HG02943 (cell line): ENCODE results near the gene CTBP2.
"Not testable (repeated sequence)": the region's sequence is repeated elsewhere in the genome, so short reads cannot be mapped to it uniquely, and the experiment has no call there.

Source experiments
- ATAC-seq: cut with Tn5 transposase; IDR thresholded peaks from one replicate; pipeline ENCODE4 v1.9.1; 2021; ENCODE audit warnings: mild to moderate bottlenecking, low read depth, moderate library complexity; ENCODE audit not compliant: unreplicated experiment

CTBP2 gene

DNA sequence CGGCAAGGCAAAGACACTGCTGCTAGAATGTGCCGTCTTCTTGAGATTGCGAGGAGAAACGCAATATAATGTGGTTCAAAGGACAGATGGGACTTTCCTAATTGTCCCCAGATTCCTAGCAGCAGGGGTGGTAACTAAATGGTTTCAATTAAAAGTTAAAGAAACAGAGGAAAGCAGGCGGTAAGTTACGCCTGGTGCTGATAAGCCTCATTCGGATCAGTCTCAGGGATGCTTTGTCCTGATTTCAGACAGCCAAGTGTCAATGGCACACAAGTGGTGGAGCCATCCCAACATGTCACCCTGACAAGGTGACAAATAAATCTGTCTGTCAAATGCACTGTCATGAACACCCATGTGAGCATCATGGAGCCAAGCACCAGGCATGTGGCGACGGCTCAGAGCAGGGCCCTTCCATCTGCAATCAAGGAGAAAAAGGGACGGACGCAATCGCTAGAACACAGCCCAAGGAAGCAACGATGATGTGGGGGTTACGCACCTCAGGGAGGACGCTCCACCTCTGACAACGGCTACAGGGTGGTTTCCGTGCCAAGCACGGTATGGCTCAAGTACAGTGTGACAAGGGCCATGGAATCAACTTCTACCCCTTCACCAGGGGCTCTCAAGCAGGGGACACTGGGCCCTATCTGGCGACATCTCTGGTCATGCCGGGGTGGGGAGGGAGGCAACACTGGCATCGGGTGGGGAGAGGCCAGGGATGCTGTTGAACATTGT lies 66.2 kb downstream of the CTBP2 start:
- no peak for ATAC-seq

- no peak for ATAC-seq
These were observed 67.0 kb downstream of the CTBP2 start for GRCh38 chr10:125093199-125093973.

GRCh38 chr10:125092564-125093031 lies 67.8 kb downstream of the CTBP2 start:
- ATAC-seq = no peak

DNA sequence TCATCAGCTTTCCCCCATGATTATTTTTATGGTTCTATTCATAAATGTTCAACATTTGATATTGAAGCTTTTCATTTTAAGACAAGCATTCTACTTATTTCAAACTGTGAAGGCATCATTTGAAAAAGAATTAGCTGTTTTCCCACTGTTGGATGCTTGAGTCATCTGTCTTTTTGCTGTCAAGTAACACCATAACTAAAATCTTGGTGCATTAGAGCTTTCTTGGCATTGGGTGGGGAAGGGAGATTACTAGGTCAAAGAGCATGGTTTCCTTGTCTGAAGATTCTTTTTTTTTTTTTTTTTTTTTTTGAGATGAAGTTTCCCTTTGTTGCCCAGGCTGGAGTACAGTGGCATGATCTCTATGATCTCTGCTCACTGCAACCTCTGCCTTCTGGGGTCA lies 68.5 kb downstream of the CTBP2 start:
- no peak for ATAC-seq

DNA sequence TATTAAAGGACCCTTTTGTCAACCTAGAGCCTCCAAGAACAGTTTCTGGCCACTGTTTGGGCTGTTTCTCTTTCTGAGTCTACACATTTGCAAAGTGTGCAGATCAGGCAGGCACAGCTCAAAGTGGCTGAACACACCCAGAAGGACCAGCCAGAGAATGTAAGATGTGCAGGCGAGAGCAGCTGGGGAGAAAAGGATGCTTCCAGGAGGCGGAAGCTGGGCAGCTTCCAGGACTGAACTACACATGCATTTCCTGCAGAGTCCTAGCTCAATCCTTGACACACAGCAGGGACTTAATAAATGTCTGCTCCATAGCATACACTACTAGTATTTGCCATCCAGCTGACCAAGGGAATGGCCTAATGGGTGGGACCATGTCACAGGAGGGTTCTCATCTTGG lies 70.9 kb downstream of the CTBP2 start:
- ATAC-seq = no peak

DNA sequence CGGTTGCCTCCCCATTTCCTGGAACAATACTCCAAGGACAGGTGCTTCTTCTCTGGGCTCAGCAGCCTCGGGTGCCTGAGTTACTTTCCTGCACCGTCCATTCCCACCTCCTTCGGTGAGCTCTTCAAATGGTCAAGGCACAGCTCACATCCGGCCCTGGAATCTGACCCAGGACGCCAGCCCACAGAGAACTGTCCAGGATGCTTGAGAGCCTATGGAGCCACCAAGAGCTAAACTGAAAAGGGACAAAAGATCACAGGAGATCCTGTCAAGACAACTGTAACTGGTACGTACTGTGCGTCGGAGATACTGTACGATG lies 72.5 kb downstream of the CTBP2 start:
- ATAC-seq = no peak

GRCh38 chr10:125087191-125087896 lies 73.0 kb downstream of the CTBP2 start:
- no peak for ATAC-seq

- ATAC-seq = no peak
These were observed 73.7 kb downstream of the CTBP2 start for GRCh38 chr10:125086691-125087090.

DNA sequence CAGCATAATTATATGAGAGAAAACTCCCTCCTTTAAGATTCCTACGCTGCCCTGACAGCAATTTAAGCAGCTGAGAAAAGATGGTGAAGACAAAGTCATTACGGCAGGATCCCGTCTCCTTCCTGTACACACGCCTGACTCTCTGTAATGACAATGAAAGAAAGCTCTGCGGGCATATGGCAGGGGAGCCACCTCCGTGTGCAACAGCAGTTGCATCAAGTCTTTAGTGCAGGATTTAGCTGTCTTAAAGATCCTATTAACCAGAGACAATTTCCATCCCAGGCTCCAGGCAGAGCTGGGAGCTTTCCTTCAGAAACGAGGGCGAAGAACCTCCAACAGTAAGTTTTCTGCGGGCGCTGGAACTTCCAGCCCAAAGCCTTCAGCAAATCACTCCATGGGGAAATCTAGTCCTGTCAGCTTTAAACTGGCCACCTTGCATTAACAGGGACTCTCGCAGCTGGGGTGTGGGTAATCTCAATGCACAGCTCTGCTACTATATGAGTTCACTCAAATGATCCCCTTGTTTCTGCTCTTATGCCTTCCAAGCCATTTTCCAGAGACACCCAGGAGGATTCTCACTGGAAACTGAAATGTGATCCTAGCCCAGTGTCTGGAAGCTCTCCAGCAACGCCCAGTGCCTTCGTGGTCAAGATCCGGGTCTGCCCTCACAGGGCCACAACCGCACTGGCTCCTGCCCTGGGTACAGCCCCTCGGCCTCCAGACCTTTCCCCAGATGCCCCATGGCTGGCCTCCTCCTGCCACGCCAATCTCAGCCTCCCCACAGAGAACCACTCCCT lies 74.9 kb downstream of the CTBP2 start:
- ATAC-seq = no peak

DNA sequence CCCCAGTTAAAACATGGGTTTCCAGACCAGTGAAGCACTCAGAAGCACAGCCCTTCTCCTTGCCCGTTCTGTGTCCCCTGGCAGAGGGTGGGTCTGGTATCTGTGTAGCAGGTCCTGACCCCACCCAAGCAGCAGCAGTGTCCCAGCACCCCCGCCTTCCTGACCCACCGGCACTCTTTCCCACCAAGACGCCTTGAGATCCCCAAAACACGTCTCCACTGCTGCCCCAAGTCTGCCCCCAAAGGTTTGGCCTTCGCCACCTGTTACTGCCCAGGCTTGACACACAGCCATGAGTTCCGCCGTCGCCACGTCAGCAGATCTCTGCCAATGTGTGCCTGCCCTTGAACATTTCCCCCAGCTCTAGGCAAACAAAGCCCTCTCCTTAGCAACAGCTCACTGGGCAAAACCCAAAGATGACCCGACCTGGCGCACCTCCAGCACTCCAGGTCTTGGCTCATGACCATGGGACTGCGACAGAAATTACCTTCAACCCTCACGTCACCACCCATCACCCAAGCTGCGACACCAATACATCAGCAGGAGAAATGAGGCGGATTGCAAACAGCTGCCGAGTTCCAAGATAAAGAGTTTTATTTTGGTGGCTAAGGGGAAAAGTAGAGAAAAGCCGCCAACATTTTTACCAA lies 75.6 kb downstream of the CTBP2 start:
- no peak for ATAC-seq

DNA sequence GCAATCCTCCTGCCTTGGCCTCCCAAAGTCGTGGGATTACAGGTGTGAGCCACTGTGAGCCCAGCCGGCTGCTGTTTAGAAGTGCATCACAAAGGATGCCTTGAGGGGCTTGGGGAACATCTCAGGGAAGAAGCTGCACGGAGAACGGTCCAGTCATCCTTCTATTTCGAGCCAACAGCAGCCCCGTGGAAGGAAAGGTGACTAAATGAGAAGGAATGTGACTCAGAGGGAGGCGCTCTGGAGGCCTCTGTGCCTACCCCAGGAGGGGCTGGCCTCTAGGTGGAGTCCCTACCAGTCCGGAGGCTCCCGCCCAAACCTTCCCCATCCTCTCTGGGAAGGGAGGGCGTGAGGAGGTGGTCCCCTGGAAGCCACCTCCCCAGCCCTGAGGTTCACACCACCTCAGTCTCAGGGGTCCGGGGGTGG lies 76.2 kb downstream of the CTBP2 start:
- no peak for ATAC-seq

GRCh38 chr10:125083576-125083920 lies 76.8 kb downstream of the CTBP2 start:
- ATAC-seq = no peak

- ATAC-seq = no peak
These were observed 77.3 kb downstream of the CTBP2 start for GRCh38 chr10:125082881-125083575.

- not testable (repeated sequence) for ATAC-seq
These were observed 77.9 kb downstream of the CTBP2 start for GRCh38 chr10:125082471-125082870.

DNA sequence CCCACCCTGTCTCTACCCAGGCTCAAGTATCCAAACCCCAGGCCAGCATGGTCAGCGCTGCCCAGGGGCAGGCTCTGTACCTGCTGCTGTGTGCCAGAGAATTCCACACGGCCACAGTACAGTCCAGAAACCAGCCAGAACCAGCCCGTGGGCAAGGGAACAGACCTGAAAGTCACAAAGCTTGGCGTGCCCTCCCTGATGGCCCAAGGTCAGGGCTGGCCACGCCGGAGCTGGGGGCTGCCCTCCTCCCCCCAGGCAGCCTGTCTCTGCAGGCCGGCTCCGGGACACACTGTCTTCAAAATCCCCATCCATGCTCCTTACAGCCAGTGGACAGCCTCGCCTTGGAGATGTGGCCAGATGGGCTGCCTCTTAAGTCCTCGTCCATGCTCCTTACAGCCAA lies 78.4 kb downstream of the CTBP2 start:
- no peak for ATAC-seq

- no peak for ATAC-seq
These were observed 79.4 kb downstream of the CTBP2 start for GRCh38 chr10:125080984-125081383.

- ATAC-seq = no peak
These were observed 80.1 kb downstream of the CTBP2 start for GRCh38 chr10:125080296-125080695.

GRCh38 chr10:125079091-125079600 lies 81.2 kb downstream of the CTBP2 start:
- no peak for ATAC-seq

DNA sequence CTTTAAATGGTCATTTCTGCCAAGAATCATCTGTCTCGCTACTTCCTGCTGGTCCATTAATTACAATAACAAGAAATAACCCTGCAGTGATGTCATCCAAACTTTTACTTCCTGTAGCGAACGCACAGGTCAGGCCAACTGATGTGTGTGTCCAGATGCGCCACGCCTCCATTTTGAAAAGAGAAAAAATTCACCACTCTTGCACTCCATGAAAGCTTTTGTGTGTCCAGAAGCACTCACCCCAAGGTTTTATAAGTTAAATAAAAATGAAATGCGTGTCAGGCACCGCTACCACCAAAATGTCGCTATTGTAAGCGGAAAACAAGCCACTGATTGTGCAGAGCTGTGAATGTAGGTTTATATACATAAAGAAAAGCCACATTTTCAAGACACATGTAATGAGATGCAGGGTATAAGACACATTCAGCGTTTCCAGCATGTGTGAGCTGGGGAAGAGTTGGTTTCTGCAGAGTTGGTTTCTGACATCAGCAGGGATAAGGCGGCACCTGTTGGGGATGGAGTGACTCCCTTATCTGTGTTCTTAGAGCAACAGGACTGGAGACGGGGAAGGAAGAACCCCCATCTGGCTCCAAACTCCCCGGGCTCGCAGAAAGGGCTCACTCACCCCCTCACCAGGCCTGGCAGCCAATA lies 83.3 kb downstream of the CTBP2 start:
- ATAC-seq = no peak
